HEK293 (cell line): Measurements from ENCODE around the gene TACR2.

Source experiments
- AEBP2 ChIP-seq: fragments of 450-650 bp; formaldehyde crosslinking; IDR thresholded peaks from 2 replicates; pipeline ENCODE4 v1.5.1; 2016; ENCODE audit warnings: missing biosample characterization, missing genetic modification characterization, borderline replicate concordance
- KLF1 ChIP-seq: fragments of 450-650 bp; formaldehyde crosslinking; IDR thresholded peaks from 2 replicates; pipeline ENCODE4 v1.5.1; 2016; ENCODE audit warnings: missing biosample characterization, missing genetic modification characterization
- MEIS1 ChIP-seq: sonication (generic); formaldehyde crosslinking; IDR thresholded peaks from 2 replicates; pipeline ENCODE4 v1.8.1; 2022; ENCODE audit warnings: missing genetic modification reagents, mild to moderate bottlenecking, borderline replicate concordance
- PATZ1 ChIP-seq: fragments of 450-650 bp; formaldehyde crosslinking; IDR thresholded peaks from 2 replicates; pipeline ENCODE4 v1.5.1; 2016; ENCODE audit warnings: missing biosample characterization, missing genetic modification characterization
- RBAK ChIP-seq: fragments of 450-650 bp; formaldehyde crosslinking; IDR thresholded peaks from 2 replicates; pipeline ENCODE4 v1.5.1; 2016; ENCODE audit warnings: missing biosample characterization, missing genetic modification characterization
- REPIN1 ChIP-seq: fragments of 450-650 bp; formaldehyde crosslinking; IDR thresholded peaks from 2 replicates; pipeline ENCODE4 v1.5.1; 2017; ENCODE audit warnings: missing biosample characterization, missing genetic modification characterization, low read depth
- SP3 ChIP-seq: fragments of 450-650 bp; formaldehyde crosslinking; IDR thresholded peaks from 2 replicates; pipeline ENCODE4 v1.5.1; 2016; ENCODE audit warnings: missing biosample characterization, missing genetic modification characterization
- TRIM28 ChIP-seq: IDR thresholded peaks from 2 replicates; pipeline ENCODE4 v1.6.1; 2011; ENCODE audit warnings: low read length, control low read depth, borderline replicate concordance
- ZBTB17 ChIP-seq: fragments of 450-650 bp; formaldehyde crosslinking; IDR thresholded peaks from 2 replicates; pipeline ENCODE4 v1.5.1; 2016; ENCODE audit warnings: missing biosample characterization, missing genetic modification characterization
- ZBTB48 ChIP-seq: fragments of 450-650 bp; formaldehyde crosslinking; IDR thresholded peaks from 2 replicates; pipeline ENCODE4 v1.5.1; 2016; ENCODE audit warnings: missing biosample characterization, missing genetic modification characterization
- ZEB2 ChIP-seq: fragments of 450-650 bp; formaldehyde crosslinking; IDR thresholded peaks from 2 replicates; pipeline ENCODE4 v1.5.1; 2016; ENCODE audit warnings: missing biosample characterization, missing genetic modification characterization
- ZNF132 ChIP-seq: fragments of 450-650 bp; formaldehyde crosslinking; IDR thresholded peaks from 2 replicates; pipeline ENCODE4 v1.5.1; 2017; ENCODE audit warnings: missing biosample characterization, missing genetic modification characterization, borderline replicate concordance
- ZNF169 ChIP-seq: fragments of 450-650 bp; formaldehyde crosslinking; IDR thresholded peaks from 2 replicates; pipeline ENCODE4 v1.5.1; 2016; ENCODE audit warnings: missing biosample characterization, missing genetic modification characterization
- ZNF184 ChIP-seq: fragments of 450-650 bp; IDR thresholded peaks from 2 replicates; pipeline ENCODE4 v1.5.1; 2018; ENCODE audit warnings: missing biosample characterization, mild to moderate bottlenecking, missing genetic modification characterization
- ZNF223 ChIP-seq: fragments of 450-650 bp; formaldehyde crosslinking; IDR thresholded peaks from 2 replicates; pipeline ENCODE4 v1.5.1; 2016; ENCODE audit warnings: missing biosample characterization, missing genetic modification characterization
- ZNF23 ChIP-seq: fragments of 450-650 bp; formaldehyde crosslinking; IDR thresholded peaks from 2 replicates; pipeline ENCODE4 v1.5.1; 2016; ENCODE audit warnings: missing biosample characterization, missing genetic modification characterization, borderline replicate concordance
- ZNF266 ChIP-seq: fragments of 450-650 bp; formaldehyde crosslinking; IDR thresholded peaks from 2 replicates; pipeline ENCODE4 v1.5.1; 2016; ENCODE audit warnings: missing biosample characterization, missing genetic modification characterization, low read depth
- ZNF530 ChIP-seq: fragments of 450-650 bp; formaldehyde crosslinking; IDR thresholded peaks from 2 replicates; pipeline ENCODE4 v1.5.1; 2016; ENCODE audit warnings: low read depth, missing biosample characterization, missing genetic modification characterization
- ZNF548 ChIP-seq: fragments of 450-650 bp; formaldehyde crosslinking; IDR thresholded peaks from 2 replicates; pipeline ENCODE4 v1.5.1; 2016; ENCODE audit warnings: missing biosample characterization, missing genetic modification characterization
- ZNF560 ChIP-seq: fragments of 450-650 bp; formaldehyde crosslinking; IDR thresholded peaks from 2 replicates; pipeline ENCODE4 v1.5.1; 2017; ENCODE audit warnings: missing biosample characterization, missing genetic modification characterization, borderline replicate concordance
- ZNF600 ChIP-seq: fragments of 450-650 bp; formaldehyde crosslinking; IDR thresholded peaks from 2 replicates; pipeline ENCODE4 v1.5.1; 2016; ENCODE audit warnings: missing biosample characterization, missing genetic modification characterization
- ZNF610 ChIP-seq: fragments of 450-650 bp; formaldehyde crosslinking; IDR thresholded peaks from 2 replicates; pipeline ENCODE4 v1.5.1; 2016; ENCODE audit warnings: missing biosample characterization, missing genetic modification characterization, borderline replicate concordance
- ZNF623 ChIP-seq: fragments of 450-650 bp; formaldehyde crosslinking; IDR thresholded peaks from 2 replicates; pipeline ENCODE4 v1.5.1; 2016; ENCODE audit warnings: missing biosample characterization, missing genetic modification characterization
- ZNF624 ChIP-seq: fragments of 450-650 bp; formaldehyde crosslinking; IDR thresholded peaks from 2 replicates; pipeline ENCODE4 v1.5.1; 2017; ENCODE audit warnings: missing biosample characterization, missing genetic modification characterization
- ZNF664 ChIP-seq: fragments of 450-650 bp; formaldehyde crosslinking; IDR thresholded peaks from 2 replicates; pipeline ENCODE4 v1.5.1; 2016; ENCODE audit warnings: missing biosample characterization, missing genetic modification characterization
- ZNF747 ChIP-seq: fragments of 450-650 bp; formaldehyde crosslinking; IDR thresholded peaks from 2 replicates; pipeline ENCODE4 v1.5.1; 2016; ENCODE audit warnings: missing biosample characterization, missing genetic modification characterization
- ZNF830 ChIP-seq: fragments of 450-650 bp; IDR thresholded peaks from 2 replicates; pipeline ENCODE4 v1.5.0; 2018; ENCODE audit warnings: missing biosample characterization, missing genetic modification characterization, low read depth, mild to moderate bottlenecking, moderate library complexity
- ZNF837 ChIP-seq: fragments of 450-650 bp; formaldehyde crosslinking; IDR thresholded peaks from 2 replicates; pipeline ENCODE4 v1.5.1; 2016; ENCODE audit warnings: missing biosample characterization, missing genetic modification characterization
- ZSCAN5A ChIP-seq: fragments of 450-650 bp; formaldehyde crosslinking; IDR thresholded peaks from 2 replicates; pipeline ENCODE4 v1.5.1; 2016; ENCODE audit warnings: missing biosample characterization, missing genetic modification characterization
- TF ChIP-seq, protein P1 (sequence below): fragments of 450-650 bp; formaldehyde crosslinking; IDR thresholded peaks from 2 replicates; pipeline ENCODE4 v1.5.1; 2016; ENCODE audit warnings: missing biosample characterization, missing genetic modification characterization
- TF ChIP-seq, protein P2 (sequence below): fragments of 450-650 bp; formaldehyde crosslinking; IDR thresholded peaks from 2 replicates; pipeline ENCODE4 v1.5.1; 2016; ENCODE audit warnings: missing biosample characterization, missing genetic modification characterization
- TF ChIP-seq, protein P3 (sequence below): fragments of 450-650 bp; formaldehyde crosslinking; IDR thresholded peaks from 2 replicates; pipeline ENCODE4 v1.5.0; 2017; ENCODE audit warnings: missing biosample characterization, missing genetic modification characterization, borderline replicate concordance

Gene TACR2

DNA sequence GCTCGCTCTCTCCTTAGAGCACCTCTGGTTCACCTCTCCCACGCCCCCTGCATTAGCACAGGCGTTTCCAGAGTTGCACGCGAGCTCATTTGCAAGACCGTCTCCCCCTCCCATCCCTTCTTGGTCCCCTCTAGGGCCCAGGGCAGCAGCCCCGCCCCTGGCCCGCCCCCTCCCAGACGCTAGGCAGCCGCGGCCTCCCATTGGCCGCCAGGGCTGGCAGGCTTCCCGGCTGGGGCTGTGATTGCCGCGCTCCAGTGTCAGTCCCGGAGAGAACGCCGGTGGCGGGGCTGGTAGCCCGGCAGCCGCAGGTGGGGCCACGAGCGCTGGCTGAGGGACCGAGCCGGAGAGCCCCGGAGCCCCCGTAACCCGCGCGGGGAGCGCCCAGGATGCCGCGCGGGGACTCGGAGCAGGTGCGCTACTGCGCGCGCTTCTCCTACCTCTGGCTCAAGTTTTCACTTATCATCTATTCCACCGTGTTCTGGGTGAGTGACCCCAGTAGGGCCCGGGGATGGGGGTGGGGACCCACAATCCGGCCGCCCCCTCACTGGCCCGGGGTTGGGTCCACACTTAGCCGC is 34.6 kb upstream of the TACR2 start, which contains the start of gene TSPAN15 (continued):
- no peak for TF ChIP-seq ZNF530
- no peak for TF ChIP-seq ZNF23
- no peak for TF ChIP-seq ZNF664 (tag by site-specific recombination)
- TF ChIP-seq ZNF169 (tag by site-specific recombination): no peak
- TF ChIP-seq ZNF623: no peak
- peak; percentile 91 for TF ChIP-seq SP3
- no peak for TF ChIP-seq ZNF132 (tag by site-specific recombination)
- no peak for TF ChIP-seq ZNF747 (tag by site-specific recombination)
- no peak for TF ChIP-seq RBAK (tag by site-specific recombination)
- no peak for TF ChIP-seq ZBTB17 (tag by site-specific recombination)
- TF ChIP-seq REPIN1 (tag by site-specific recombination): no peak
- no peak for TF ChIP-seq ZNF184 (tag by site-specific recombination)
- TF ChIP-seq ZNF830 (tag by site-specific recombination): no peak
- TF ChIP-seq ZNF600: no peak
- TF ChIP-seq, protein P1, sequence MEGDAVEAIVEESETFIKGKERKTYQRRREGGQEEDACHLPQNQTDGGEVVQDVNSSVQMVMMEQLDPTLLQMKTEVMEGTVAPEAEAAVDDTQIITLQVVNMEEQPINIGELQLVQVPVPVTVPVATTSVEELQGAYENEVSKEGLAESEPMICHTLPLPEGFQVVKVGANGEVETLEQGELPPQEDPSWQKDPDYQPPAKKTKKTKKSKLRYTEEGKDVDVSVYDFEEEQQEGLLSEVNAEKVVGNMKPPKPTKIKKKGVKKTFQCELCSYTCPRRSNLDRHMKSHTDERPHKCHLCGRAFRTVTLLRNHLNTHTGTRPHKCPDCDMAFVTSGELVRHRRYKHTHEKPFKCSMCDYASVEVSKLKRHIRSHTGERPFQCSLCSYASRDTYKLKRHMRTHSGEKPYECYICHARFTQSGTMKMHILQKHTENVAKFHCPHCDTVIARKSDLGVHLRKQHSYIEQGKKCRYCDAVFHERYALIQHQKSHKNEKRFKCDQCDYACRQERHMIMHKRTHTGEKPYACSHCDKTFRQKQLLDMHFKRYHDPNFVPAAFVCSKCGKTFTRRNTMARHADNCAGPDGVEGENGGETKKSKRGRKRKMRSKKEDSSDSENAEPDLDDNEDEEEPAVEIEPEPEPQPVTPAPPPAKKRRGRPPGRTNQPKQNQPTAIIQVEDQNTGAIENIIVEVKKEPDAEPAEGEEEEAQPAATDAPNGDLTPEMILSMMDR: 0 out of 2 replicates have a peak, but pooled peaks have one; percentile 32
- no peak for TF ChIP-seq ZSCAN5A (tag by site-specific recombination)
- peak; percentile 90 for TF ChIP-seq PATZ1
- TF ChIP-seq, protein P2, sequence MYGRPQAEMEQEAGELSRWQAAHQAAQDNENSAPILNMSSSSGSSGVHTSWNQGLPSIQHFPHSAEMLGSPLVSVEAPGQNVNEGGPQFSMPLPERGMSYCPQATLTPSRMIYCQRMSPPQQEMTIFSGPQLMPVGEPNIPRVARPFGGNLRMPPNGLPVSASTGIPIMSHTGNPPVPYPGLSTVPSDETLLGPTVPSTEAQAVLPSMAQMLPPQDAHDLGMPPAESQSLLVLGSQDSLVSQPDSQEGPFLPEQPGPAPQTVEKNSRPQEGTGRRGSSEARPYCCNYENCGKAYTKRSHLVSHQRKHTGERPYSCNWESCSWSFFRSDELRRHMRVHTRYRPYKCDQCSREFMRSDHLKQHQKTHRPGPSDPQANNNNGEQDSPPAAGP (tag by site-specific recombination): no peak
- no peak for TF ChIP-seq ZNF610 (tag by site-specific recombination)
- no peak for TF ChIP-seq ZNF837 (tag by site-specific recombination)
- TF ChIP-seq ZBTB48 (tag by site-specific recombination): peak; percentile 55
- peak; percentile 74 for TF ChIP-seq KLF1 (tag by site-specific recombination)
- no peak for TF ChIP-seq ZNF266 (tag by site-specific recombination)
- peak; percentile 71; the same call in 1 of the 2 replicates for TF ChIP-seq ZEB2 (tag by site-specific recombination)
- TF ChIP-seq ZNF223 (tag by site-specific recombination): no peak
- no peak for TF ChIP-seq ZNF560 (tag by site-specific recombination)
- TF ChIP-seq ZNF548 (tag by site-specific recombination): no peak
- TF ChIP-seq, protein P3, sequence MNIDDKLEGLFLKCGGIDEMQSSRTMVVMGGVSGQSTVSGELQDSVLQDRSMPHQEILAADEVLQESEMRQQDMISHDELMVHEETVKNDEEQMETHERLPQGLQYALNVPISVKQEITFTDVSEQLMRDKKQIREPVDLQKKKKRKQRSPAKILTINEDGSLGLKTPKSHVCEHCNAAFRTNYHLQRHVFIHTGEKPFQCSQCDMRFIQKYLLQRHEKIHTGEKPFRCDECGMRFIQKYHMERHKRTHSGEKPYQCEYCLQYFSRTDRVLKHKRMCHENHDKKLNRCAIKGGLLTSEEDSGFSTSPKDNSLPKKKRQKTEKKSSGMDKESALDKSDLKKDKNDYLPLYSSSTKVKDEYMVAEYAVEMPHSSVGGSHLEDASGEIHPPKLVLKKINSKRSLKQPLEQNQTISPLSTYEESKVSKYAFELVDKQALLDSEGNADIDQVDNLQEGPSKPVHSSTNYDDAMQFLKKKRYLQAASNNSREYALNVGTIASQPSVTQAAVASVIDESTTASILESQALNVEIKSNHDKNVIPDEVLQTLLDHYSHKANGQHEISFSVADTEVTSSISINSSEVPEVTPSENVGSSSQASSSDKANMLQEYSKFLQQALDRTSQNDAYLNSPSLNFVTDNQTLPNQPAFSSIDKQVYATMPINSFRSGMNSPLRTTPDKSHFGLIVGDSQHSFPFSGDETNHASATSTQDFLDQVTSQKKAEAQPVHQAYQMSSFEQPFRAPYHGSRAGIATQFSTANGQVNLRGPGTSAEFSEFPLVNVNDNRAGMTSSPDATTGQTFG: no peak
- TF ChIP-seq AEBP2 (tag by site-specific recombination): no peak
- TF ChIP-seq ZNF624 (tag by site-specific recombination): no peak
- TF ChIP-seq MEIS1 (CRISPR knock-in tag): no peak
- TF ChIP-seq TRIM28: no peak
